Lower leg skin (tissue), 3 donors: Measurements from ENCODE around the gene HBD.

Experiments used
- POLR2A ChIP-seq, 2 donors: fragments of 450-650 bp; IDR thresholded peaks; one replicate each; pipeline ENCODE4 v1.6.1; 2016 to 2017; ENCODE audit warnings: antibody characterized with exemption in 2 of 2, mild to moderate bottlenecking in 1 of 2, moderate library complexity in 1 of 2
- TF ChIP-seq, protein P1 (sequence below), 3 donors: fragments of 450-650 bp; IDR thresholded peaks; one replicate each; pipeline ENCODE4 v1.5.1; 2016; ENCODE audit warnings: antibody characterized with exemption in 3 of 3, mild to moderate bottlenecking in 3 of 3, moderate library complexity in 2 of 3

DNA sequence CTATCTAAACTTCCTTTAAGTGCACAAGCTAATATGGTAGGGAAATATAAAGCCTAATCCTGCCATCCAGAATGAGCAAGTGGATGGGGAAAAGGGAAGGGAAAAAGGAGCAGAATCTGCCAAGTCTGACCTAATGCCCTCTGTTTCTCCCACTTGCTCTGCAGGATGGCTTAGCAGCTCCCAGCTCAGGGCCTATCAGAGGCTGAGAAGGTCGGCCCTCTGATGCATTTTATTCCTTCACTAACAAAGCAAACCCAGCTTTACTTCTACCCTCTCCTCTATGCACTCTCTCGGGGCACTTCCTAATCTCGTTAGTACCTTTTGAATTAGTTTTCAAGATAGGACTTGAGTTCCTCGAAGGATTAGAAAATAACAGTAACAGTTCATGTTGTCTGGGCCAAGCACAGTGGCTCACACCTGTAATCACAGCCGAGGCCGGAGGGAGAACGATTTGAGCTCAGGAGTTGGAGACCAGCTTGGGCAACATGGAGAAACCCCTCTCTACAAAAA lies 23.9 kb downstream of the HBD start:
- TF ChIP-seq POLR2A (IDR thresholded peaks at IDR 0.05), result no peak
- TF ChIP-seq, protein P1, sequence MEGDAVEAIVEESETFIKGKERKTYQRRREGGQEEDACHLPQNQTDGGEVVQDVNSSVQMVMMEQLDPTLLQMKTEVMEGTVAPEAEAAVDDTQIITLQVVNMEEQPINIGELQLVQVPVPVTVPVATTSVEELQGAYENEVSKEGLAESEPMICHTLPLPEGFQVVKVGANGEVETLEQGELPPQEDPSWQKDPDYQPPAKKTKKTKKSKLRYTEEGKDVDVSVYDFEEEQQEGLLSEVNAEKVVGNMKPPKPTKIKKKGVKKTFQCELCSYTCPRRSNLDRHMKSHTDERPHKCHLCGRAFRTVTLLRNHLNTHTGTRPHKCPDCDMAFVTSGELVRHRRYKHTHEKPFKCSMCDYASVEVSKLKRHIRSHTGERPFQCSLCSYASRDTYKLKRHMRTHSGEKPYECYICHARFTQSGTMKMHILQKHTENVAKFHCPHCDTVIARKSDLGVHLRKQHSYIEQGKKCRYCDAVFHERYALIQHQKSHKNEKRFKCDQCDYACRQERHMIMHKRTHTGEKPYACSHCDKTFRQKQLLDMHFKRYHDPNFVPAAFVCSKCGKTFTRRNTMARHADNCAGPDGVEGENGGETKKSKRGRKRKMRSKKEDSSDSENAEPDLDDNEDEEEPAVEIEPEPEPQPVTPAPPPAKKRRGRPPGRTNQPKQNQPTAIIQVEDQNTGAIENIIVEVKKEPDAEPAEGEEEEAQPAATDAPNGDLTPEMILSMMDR (IDR thresholded peaks at IDR 0.05), result no peak
